Measurements from ENCODE around the gene GBF1. TPM values are rescaled to one million over a fixed set of nuclear protein-coding genes. Genes with fewer than 3 reads are reported as not detected.

GBF1 gene, protein sequence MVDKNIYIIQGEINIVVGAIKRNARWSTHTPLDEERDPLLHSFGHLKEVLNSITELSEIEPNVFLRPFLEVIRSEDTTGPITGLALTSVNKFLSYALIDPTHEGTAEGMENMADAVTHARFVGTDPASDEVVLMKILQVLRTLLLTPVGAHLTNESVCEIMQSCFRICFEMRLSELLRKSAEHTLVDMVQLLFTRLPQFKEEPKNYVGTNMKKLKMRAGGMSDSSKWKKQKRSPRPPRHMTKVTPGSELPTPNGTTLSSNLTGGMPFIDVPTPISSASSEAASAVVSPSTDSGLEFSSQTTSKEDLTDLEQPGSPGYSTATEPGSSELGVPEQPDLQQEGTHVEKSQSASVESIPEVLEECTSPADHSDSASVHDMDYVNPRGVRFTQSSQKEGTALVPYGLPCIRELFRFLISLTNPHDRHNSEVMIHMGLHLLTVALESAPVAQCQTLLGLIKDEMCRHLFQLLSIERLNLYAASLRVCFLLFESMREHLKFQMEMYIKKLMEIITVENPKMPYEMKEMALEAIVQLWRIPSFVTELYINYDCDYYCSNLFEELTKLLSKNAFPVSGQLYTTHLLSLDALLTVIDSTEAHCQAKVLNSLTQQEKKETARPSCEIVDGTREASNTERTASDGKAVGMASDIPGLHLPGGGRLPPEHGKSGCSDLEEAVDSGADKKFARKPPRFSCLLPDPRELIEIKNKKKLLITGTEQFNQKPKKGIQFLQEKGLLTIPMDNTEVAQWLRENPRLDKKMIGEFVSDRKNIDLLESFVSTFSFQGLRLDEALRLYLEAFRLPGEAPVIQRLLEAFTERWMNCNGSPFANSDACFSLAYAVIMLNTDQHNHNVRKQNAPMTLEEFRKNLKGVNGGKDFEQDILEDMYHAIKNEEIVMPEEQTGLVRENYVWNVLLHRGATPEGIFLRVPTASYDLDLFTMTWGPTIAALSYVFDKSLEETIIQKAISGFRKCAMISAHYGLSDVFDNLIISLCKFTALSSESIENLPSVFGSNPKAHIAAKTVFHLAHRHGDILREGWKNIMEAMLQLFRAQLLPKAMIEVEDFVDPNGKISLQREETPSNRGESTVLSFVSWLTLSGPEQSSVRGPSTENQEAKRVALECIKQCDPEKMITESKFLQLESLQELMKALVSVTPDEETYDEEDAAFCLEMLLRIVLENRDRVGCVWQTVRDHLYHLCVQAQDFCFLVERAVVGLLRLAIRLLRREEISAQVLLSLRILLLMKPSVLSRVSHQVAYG (N-terminal part only)
- total RNA-seq = 10 to 100 TPM; 10.9 to 45.4 (median 23.9) TPM

DNA sequence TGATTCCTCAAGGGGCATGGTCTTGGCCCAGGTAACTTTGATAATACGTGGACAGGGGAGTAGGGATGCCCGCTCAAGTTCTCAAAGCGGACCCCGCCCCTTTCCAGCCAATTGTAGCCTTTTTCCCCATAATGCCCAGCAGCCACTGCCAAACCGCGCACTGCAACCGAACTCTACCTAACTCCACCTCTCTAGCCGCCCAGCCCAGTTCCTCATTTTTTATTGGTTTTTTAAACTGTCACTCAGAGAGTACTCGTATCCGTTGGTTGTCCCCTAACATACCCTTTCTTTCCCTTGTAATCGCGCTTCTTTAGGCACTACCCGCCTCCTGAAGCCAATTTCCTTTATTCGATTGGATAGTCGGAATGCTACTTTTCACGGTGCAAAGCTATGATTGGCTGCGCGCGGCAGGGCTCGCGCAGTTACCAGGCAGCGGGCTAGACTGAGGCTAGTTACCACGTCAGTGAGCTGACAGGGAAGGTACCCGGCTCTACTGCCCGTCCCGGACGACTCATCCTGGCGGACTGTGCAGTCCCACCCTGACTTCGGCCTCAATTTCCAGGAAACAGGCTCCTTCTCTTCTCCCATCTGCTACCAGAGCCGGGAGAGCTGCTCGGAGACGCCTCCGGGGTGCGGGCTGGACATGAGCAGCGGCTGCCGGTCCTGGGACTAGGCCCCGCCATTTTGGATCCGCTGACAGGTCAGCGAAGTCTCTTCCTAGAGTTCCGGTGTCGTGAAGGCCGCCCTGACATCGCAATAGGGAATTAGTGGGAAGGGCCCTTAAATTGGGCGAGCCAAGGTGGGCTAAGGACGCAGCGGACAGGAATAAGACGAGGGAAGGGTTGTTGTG lies at the start of gene GBF1:
GBF1 (plus strand) TSS at position 451 of the 850 bp plus-strand sequence. CDS start 13,407 bp downstream, outside the sequence.
- Histone ChIP-seq H3K36me3 (no peaks in the 10 kb centered on the region), H3K4me3 (peak within 1 kb of the TSS; percentile 83 to 95), H3K9me3 (no peaks in the 10 kb centered on the region), H3K27ac (peak within 1 kb of the TSS; percentile 84 to 87), H3K27me3 (no peaks in the 10 kb centered on the region), H3K4me1 (peaks cover 0 to 11% of the 10 kb centered on the region in 2 donors)
- intact Hi-C loops (cut with DNase I; ENCODE audit: low total_unique reads) = no loop called here
- peak; percentile 93 to 97 for TF ChIP-seq POLR2A (IDR thresholded peaks at IDR 0.05)
- no peak for TF ChIP-seq CTCF (IDR thresholded peaks at IDR 0.05)
- peak; percentile 89 to 94 for DNase-seq

DNA sequence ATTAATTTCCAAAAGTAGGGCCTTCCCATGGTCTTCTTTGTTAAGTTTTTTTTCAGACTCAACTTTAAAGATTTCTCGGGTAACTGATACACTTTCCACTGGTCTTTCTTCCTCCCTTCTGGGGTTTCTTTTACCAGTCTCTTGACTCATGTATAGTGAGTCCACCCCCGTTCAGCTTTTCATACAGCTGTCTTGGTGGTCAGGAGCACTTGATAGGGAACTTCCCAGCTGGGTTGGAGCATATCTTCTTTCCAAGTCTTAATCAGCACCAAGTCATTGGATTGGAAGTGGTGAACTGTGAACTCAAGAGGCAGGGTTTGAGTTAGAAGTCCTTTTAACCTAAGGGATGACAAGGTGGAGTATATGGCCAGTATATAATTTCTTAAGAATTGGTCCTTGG lies 48.4 kb upstream of the GBF1 start:
- no peak for DNase-seq
- Histone ChIP-seq H3K27me3 (no peaks in the 10 kb centered on the region), H3K36me3 (no peaks in the 10 kb centered on the region), H3K9me3 (no peaks in the 10 kb centered on the region), H3K4me1 (no peaks in the 10 kb centered on the region), H3K4me3 (no peak overlapping the region), H3K27ac (no peak overlapping the region)
- no peak for TF ChIP-seq POLR2A (IDR thresholded peaks at IDR 0.05)
- TF ChIP-seq CTCF (IDR thresholded peaks at IDR 0.05) = no peak
- intact Hi-C loops (cut with DNase I; ENCODE audit: low total_unique reads) = no loop called here

GRCh38 chr10:102198027-102198426 lies 47.3 kb upstream of the GBF1 start:
- intact Hi-C loops (cut with DNase I; ENCODE audit: low total_unique reads) = no loop called here
- no peak for DNase-seq
- no peak overlapping the region for H3K4me3 ChIP-seq
- H3K27me3 ChIP-seq = no peaks in the 10 kb centered on the region
- no peaks in the 10 kb centered on the region for H3K9me3 ChIP-seq
- H3K36me3 ChIP-seq = no peaks in the 10 kb centered on the region
- no peaks in the 10 kb centered on the region for H3K4me1 ChIP-seq
- TF ChIP-seq CTCF (IDR thresholded peaks at IDR 0.05) (no peak), POLR2A (IDR thresholded peaks at IDR 0.05) (no peak)
- no peak overlapping the region for H3K27ac ChIP-seq

DNA sequence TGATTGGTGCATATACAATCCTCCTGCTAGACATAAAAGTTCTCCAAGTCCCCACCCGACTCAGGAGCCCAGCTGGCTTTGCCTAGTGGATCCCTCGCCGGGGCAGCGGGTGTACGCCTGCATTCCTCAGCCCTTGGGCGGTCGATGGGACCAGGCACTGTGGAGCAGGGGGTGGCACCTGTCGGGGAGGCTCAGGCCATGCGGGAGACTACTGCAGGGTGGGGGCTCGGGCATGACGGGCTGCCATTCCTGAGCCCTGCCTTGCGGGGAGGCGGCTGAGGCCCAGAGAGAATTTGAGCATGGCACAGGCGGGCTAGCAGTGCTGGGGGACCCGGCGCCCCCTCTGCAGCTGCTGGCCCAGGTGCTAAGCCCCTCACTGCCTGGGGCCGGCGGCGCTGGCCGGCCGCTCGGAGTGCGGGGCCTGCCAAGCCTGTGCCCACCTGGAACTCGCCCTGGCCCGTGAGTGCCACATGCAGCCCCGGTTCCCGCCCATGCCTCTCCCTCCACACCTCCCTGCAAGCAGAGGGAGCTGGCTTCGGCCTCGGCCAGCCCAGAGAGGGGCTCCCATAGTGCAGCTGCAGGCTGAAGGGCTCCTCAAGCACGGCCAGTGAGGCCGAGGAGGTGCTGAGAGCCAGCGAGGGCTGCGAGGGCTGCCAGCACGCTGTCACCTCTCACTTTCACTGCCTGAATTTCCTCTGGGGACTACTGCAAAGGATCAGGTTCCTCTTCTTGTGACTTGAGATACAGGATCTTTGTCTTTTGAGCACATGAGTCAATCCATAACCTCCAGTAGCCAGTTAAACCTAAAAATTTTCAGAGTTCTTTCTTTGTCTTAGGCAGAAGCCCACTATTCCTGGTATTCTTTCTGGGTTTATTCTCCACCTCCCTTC lies 44.3 kb upstream of the GBF1 start:
- H3K27ac ChIP-seq = no peak overlapping the region
- no peaks in the 10 kb centered on the region for H3K9me3 ChIP-seq
- intact Hi-C loops (cut with DNase I; ENCODE audit: low total_unique reads) = no loop called here
- H3K4me3 ChIP-seq = no peak overlapping the region
- no peaks in the 10 kb centered on the region for H3K4me1 ChIP-seq
- H3K27me3 ChIP-seq = no peaks in the 10 kb centered on the region
- no peaks in the 10 kb centered on the region for H3K36me3 ChIP-seq
- TF ChIP-seq CTCF (IDR thresholded peaks at IDR 0.05) (no peak), POLR2A (IDR thresholded peaks at IDR 0.05) (no peak)
- no peak for DNase-seq

Measured in uterus (tissue), 4 donors.